IPS-15b (cell line): ENCODE results near the gene ATP11A.

ENCODE experiments used
- H3K27me3 ChIP-seq: one replicate; pipeline ENCODE4 v1.6.1; 2013; ENCODE audit warnings: low read length; ENCODE audit not compliant: control insufficient read depth, insufficient read depth
- H3K36me3 ChIP-seq: one replicate; pipeline ENCODE4 v1.6.1; 2013; ENCODE audit warnings: low read length; ENCODE audit not compliant: control insufficient read depth, insufficient read depth
- H3K4me1 ChIP-seq: one replicate; pipeline ENCODE4 v1.6.1; 2013; ENCODE audit warnings: mild to moderate bottlenecking, low read length; ENCODE audit not compliant: control insufficient read depth, insufficient read depth
- H3K4me3 ChIP-seq: one replicate; pipeline ENCODE4 v1.5.1; 2013; ENCODE audit warnings: low read depth, low read length
- H3K9ac ChIP-seq: one replicate; pipeline ENCODE4 v1.6.1; 2013; ENCODE audit warnings: low read depth, mild to moderate bottlenecking, low read length
- H3K9me3 ChIP-seq: one replicate; pipeline ENCODE4 v1.6.1; 2013; ENCODE audit warnings: mild to moderate bottlenecking, low read length; ENCODE audit not compliant: control insufficient read depth, insufficient read depth

ATP11A gene

DNA sequence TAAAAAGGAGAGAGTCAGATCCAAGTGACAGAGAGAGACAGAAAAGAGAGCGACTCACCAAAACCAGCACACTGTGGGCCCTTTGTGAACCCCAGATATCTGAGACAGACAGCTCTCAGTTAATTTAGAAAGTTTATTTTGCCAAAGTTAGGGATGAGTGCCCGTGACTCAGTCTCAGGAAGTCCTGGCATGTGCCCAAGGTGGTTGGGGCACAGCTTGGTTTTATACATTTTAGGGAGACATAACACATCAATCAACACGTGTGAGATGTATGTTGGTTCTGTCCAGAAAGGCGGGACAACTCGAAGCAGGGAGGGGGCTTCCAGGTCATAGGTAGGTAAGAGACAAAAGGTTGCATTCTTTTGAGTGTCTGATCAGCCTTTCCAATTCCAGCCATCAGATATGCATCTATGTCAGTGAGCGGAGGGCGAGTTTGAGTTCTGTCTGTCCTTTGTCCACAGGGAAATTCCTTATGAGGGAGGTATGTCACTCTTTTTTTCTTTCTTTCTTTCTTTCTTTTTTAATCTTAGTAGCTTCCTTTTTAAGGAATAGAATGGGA lies 37.2 kb upstream of the ATP11A start:
- Histone ChIP-seq H3K9ac (no peak overlapping the region), H3K9me3 (no peaks in the 10 kb centered on the region), H3K4me1 (peaks cover 5% of the 10 kb centered on the region), H3K27me3 (no peaks in the 10 kb centered on the region), H3K36me3 (no peaks in the 10 kb centered on the region), H3K4me3 (no peak overlapping the region)

DNA sequence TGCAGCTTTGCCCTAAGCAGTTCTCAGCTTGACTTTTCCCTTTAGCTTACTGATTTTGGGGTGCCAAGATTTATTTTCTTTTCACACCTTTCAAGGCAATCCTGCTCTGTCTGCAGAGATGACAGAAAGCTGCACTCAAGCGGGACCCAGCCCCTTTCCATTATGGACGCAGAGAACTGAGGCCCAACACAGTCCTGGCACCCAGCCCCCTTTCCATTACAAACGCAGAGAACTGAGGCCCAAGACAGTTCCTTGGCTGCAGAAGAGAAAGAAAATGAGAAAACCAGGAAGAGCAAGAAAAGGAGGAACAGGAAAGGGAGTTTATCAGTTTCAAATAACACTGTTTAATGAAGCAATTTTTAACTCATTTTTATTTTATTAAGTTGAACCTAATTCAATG lies 36.8 kb upstream of the ATP11A start:
- H3K4me3 ChIP-seq: no peak overlapping the region
- no peak overlapping the region for H3K9ac ChIP-seq
- peaks cover 3% of the 10 kb centered on the region for H3K4me1 ChIP-seq

DNA sequence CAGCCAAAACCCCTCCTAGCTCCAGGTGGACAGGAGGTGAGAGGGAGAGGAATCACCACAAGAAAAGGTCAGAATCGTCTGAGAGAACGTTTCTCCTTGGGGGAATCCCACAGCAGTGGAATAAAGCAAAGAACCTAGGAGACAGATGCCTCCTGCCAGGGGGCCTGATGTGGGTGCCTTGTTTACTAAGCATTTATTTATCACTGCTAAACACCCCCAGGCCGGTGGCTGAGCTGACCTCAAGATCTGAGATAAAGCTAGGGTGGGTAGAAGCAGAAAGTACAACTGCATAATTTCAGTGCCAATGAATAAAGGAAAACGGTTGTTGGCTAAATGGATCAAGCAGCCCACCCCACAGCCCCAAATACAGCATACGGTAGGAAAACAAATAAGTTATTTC lies 33.9 kb upstream of the ATP11A start:
- peaks cover 4% of the 10 kb centered on the region for H3K4me1 ChIP-seq
- H3K9ac ChIP-seq: no peak overlapping the region
- no peaks in the 10 kb centered on the region for H3K36me3 ChIP-seq
- no peak overlapping the region for H3K4me3 ChIP-seq
- H3K27me3 ChIP-seq: no peaks in the 10 kb centered on the region
- H3K9me3 ChIP-seq: no peaks in the 10 kb centered on the region

More for the DNA sequence above, 36.8 kb upstream of the ATP11A start:
- Histone ChIP-seq H3K27me3 (no peaks in the 10 kb centered on the region), H3K36me3 (no peaks in the 10 kb centered on the region), H3K9me3 (no peaks in the 10 kb centered on the region)

DNA sequence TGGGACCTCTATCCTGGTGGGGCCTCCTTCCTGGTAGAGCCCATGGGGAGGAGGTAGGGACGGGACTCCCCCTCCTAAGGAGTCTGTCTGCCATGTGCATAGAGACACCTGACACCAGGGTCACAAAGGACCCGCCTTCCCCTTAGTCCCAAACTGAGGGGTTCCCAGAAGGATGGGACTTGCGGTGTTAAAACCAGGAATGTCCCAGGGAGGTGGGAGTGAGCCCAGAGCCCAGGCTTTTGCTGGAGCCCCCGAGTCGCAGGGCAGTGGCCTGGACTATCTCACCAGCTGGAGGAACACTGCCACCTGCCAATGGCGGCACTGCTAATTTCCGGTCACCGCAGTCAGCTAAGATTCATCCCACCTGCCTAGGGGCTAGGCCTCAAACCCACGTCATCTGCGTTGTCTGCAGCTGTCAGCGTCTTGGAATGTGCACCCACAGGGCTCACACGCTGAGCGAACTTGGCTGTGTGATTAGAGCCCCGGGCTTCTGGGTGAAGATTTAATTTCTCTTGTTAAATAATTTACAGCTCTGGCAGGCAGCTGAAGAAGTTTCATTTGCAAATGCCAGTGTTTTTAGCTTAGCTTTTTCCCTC lies 31.9 kb upstream of the ATP11A start:
- Histone ChIP-seq H3K9me3 (no peaks in the 10 kb centered on the region), H3K9ac (no peak overlapping the region), H3K27me3 (no peaks in the 10 kb centered on the region), H3K36me3 (no peaks in the 10 kb centered on the region), H3K4me1 (peaks cover 4% of the 10 kb centered on the region), H3K4me3 (no peak overlapping the region)

DNA sequence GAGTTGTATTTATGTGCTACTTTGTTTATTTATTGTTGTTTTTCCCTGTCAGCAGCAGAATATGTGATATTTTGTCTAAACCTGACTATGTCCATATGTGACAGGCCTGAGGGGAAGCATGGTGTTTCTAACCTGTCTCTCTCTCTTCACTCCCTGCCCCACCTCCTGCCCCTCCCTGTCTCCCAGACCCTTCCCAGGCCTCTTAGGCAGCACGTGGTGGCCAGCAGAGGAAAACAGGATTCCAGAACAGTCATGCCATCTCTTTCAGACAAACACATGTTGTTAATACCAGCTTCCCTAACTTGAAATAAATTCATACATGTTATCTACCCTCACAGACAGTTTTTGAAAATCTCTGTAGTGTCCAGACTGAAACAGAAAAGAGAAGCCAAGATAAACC lies 31.0 kb upstream of the ATP11A start:
- H3K9me3 ChIP-seq: no peaks in the 10 kb centered on the region
- H3K4me3 ChIP-seq: no peak overlapping the region
- H3K9ac ChIP-seq: no peak overlapping the region
- H3K27me3 ChIP-seq: no peaks in the 10 kb centered on the region
- peaks cover 4% of the 10 kb centered on the region for H3K4me1 ChIP-seq
- no peaks in the 10 kb centered on the region for H3K36me3 ChIP-seq

DNA sequence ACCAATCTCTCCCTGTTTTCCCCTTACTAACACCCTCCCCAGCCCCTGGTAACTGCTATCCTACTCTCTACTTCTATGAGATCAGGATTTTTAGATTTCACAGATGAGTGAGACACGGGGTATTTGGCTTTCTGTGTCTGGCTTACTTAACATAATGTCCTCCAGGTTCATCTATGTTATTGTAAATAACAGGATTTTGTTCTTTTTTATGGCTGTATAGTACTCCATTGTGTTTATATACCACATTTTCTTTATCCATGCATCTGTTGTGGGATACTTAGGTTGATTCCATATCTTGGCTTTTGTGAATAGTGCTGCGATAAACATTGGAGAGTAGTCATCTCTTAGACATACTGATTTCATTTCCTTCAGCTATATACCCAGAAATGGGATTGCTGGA lies 28.5 kb upstream of the ATP11A start:
- Histone ChIP-seq H3K36me3 (no peaks in the 10 kb centered on the region), H3K4me1 (peaks cover 4% of the 10 kb centered on the region), H3K9ac (no peak overlapping the region), H3K4me3 (no peak overlapping the region), H3K27me3 (peaks cover under 1% of the 10 kb centered on the region), H3K9me3 (no peaks in the 10 kb centered on the region)

DNA sequence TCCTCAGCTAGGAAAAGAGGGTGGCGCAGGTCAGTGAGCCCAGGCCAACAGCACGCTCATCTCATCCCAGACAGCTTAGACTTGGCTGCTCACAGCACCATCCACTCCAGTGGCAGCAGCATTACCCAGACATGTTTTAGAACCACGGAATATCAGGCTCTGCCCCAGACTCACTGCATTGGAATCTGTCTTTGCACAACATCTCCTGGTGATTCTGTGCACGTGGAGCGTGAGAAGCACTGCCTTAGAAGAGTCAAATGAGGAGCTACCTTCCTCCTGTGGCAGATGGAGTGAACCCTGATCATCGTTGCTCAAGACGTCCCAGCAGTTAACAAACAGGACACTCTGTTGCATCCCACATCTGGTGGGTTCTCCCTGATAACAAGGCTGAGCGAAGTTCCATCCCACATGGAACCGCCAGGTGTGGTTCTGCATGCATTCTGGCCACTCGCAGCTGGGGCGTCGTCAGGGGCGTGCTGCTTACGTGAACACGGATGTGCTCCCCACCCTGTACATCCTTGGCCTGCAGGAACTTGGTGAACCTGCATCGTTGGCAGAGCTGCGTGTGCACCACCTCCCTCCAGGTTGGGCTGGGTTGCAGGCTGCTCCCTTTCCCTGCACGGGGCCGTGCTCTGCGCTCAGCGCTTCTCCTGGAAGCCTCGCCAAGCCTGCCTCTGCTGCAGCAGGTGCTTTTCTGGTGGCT lies 25.2 kb upstream of the ATP11A start:
- no peak overlapping the region for H3K4me3 ChIP-seq
- H3K36me3 ChIP-seq: no peaks in the 10 kb centered on the region
- no peak overlapping the region for H3K9ac ChIP-seq
- H3K9me3 ChIP-seq: no peaks in the 10 kb centered on the region
- peaks cover 2% of the 10 kb centered on the region for H3K27me3 ChIP-seq
- H3K4me1 ChIP-seq: no peaks in the 10 kb centered on the region

DNA sequence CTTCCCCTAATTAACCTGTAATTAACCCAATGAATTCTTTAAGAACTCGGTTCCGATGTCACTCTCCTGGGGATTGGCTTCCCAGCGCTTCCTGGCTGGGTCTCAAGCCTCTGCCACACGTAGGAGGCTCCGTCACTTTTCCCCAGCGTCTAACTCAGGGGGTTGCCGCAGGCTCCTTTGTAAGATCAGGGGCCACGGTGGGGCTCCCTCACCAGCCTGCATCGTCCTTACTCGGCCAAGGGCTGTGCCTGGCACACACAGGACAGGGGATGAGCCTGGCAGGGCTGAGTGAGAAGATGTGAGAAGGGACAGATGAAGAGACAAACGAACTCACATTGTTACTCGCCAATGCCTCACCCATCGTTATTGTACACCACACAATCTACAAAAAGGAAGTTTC lies 20.9 kb upstream of the ATP11A start:
- no peaks in the 10 kb centered on the region for H3K4me1 ChIP-seq
- H3K27me3 ChIP-seq: peaks cover 4% of the 10 kb centered on the region
- H3K9me3 ChIP-seq: no peaks in the 10 kb centered on the region
- H3K4me3 ChIP-seq: no peak overlapping the region
- no peaks in the 10 kb centered on the region for H3K36me3 ChIP-seq
- H3K9ac ChIP-seq: no peak overlapping the region

DNA sequence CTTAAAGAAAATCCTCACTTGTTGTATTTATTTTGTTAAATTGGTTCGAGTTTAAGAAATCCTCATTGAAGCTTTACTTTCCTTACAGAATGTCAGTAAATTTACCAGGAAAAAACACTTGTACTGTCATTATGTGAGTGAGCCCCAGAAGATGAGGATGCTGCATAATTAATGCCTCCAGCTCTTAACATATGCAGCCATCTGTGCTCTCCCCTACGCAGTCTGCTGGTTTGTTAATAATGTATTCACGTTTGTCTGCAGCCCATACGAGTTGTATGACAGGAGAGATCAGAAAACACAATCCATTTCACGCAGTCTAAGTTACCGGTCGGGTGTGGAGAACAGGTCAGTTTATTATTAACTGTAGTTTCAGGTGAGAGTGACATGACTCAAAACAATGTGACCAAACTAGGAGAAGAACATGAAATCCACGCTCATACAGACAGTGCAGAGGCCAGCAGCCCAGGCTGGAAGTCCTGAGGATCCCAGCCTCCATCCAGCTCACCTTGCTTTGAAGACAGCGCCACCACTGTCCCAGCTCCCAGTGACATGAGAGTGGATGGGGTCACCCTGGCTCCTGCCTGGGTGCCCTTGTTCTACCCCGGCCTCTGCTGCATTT lies 19.8 kb upstream of the ATP11A start:
- no peaks in the 10 kb centered on the region for H3K9me3 ChIP-seq
- peaks cover 4% of the 10 kb centered on the region for H3K27me3 ChIP-seq
- no peak overlapping the region for H3K9ac ChIP-seq
- no peaks in the 10 kb centered on the region for H3K36me3 ChIP-seq
- H3K4me3 ChIP-seq: no peak overlapping the region
- no peaks in the 10 kb centered on the region for H3K4me1 ChIP-seq

DNA sequence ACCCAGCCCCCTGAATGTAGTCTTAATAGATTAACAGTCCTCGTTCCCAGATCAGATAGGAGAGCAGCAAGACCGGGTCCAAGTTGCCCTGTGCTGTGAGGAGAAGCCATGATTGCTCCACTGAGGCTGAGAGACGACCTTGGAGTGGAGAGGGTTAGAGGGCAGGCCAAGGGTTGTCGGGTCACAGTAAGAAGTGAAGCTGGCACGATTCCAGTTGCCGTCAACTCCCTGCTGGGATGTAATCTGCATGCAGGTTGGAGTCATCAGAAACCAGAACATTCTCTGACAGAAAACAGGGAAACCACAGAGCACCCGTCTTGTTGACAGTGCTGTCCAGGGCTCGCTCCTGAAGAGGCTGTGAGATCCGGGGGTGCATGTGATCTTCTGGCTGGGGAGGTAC lies 19.0 kb upstream of the ATP11A start:
- Histone ChIP-seq H3K4me3 (no peak overlapping the region), H3K36me3 (no peaks in the 10 kb centered on the region), H3K4me1 (no peaks in the 10 kb centered on the region), H3K27me3 (peaks cover 4% of the 10 kb centered on the region), H3K9ac (no peak overlapping the region), H3K9me3 (no peaks in the 10 kb centered on the region)

DNA sequence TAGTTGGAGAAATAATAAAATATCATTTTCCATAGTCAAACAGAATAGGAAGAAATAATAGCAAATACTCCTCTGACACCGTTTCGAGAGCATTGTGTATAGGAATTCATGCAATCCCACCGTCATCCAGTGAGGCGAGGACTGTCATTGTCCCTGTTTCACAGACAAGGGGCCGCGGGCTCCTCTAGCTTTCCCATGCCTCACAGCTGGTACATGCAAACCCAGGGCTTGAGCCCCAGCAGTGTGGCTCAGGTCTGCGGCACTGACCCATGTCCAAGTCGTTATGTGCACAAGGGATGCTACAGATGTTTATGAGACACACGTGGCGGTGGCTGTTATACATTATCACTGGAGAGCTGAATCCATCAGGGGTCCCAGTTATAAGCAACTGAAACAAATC lies 18.5 kb upstream of the ATP11A start:
- Histone ChIP-seq H3K9me3 (no peaks in the 10 kb centered on the region), H3K9ac (no peak overlapping the region), H3K27me3 (peaks cover 2% of the 10 kb centered on the region), H3K36me3 (no peaks in the 10 kb centered on the region), H3K4me1 (no peaks in the 10 kb centered on the region), H3K4me3 (no peak overlapping the region)
